Body of pancreas (tissue), 4 donors: ENCODE results near the gene PPP2R5C. TPM values are rescaled to one million over a fixed set of nuclear protein-coding genes. Genes with fewer than 3 reads are reported as not detected.

Experiments used
- ATAC-seq: fragments of 150-250 bp; one replicate; pipeline ENCODE4 v1.9.1; 2016
- DNase-seq, 4 donors: peaks; one replicate each; pipeline ENCODE4 v3.0.0-alpha.2; 2019
- H3K27ac ChIP-seq, 4 donors: fragments of 200-600 bp; sonication (generic); 1 replicate in 3 of 4; 2 replicates in 1 of 4; pipeline versions ENCODE4 v1.5.1 to v1.6.1; 2016 to 2019; ENCODE audit warnings: mild to moderate bottlenecking in 1 of 4, mixed read lengths in 1 of 4, moderate library complexity in 1 of 4
- H3K27me3 ChIP-seq, 2 donors: fragments of 200-600 bp; sonication (generic); one replicate each; pipeline ENCODE4 v1.6.0; 2016; ENCODE audit warnings: mild to moderate bottlenecking in 1 of 2
- H3K36me3 ChIP-seq, 2 donors: fragments of 200-600 bp; sonication (generic); replicated peaks in 1 of 2; 2 replicates each; pipeline ENCODE4 v1.5.1; 2016; ENCODE audit warnings: low read depth in 2 of 2; ENCODE audit not compliant: insufficient read depth in 1 of 2
- H3K4me1 ChIP-seq: fragments of 200-600 bp; sonication (generic); one replicate; pipeline ENCODE4 v1.6.0; 2016
- H3K4me3 ChIP-seq, 2 donors: fragments of 200-600 bp; sonication (generic); 1 replicate in 1 of 2; 2 replicates in 1 of 2; pipeline ENCODE4 v1.5.1; 2016 to 2019
- H3K9me3 ChIP-seq, 3 donors: fragments of 200-600 bp; sonication (generic); 1 replicate in 2 of 3; 2 replicates in 1 of 3; pipeline ENCODE4 v1.5.1; 2016
- CTCF ChIP-seq, 7 experiments: fragments of 450-650 bp in 4 of 7; fragments of 200-600 bp in 3 of 7; sonication (generic) in 3 of 7; IDR thresholded peaks; one replicate each; pipeline ENCODE4 v1.5.1; 2016 to 2019; ENCODE audit warnings: antibody characterized with exemption in 7 of 7
- POLR2A ChIP-seq, 3 donors: fragments of 450-650 bp; IDR thresholded peaks; one replicate each; pipeline ENCODE4 v1.6.1; 2016; ENCODE audit warnings: antibody characterized with exemption in 3 of 3, mild to moderate bottlenecking in 2 of 3
- WGBS, 2 donors: methylation state at CpG; one replicate each; pipeline ENCODE4 v1.1.5; 2017; 5-methylcytosine and 5-hydroxymethylcytosine counted together
- intact Hi-C: fragments of 100-400 bp; cut with DNase I; formaldehyde crosslinking; loops from one replicate; pipeline ENCODE4 v1.15.1; 2023
- total RNA-seq, 2 donors: library from RNA; depleted of rRNA; stranded (reverse); fragments of >200 nt; gene quantifications; one replicate each; pipeline ENCODE4 v1.1.0, GENCODE V29; 2016

PPP2R5C gene
- total RNA-seq, 2 donors from 2014 or later, result 59.0 to 77.6 TPM

DNA sequence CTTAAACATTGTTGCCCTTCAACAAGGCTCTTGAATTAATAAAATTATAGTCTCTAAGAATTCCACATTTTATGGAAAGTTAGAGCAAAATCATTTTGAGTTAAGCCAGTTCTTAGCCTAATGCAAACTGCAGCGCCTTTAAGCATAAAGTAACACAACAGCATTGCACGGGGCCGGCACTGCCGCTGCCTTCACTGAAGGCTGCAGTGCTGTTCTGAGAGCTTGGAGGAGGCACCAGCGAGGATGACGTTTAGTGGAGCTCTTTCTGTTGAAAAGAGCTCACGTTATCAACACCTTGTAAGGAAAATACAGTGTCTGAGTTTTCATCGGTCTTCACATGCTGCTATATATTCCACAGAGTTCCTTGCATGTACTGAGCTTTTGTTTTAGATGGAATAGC is 164.6 kb downstream of the PPP2R5C start:
- 94% methylated on average over 8 of the region's 8 CpGs for WGBS, 2 donors
- peaks cover 4 to 7% of the 10 kb centered on the region in 2 donors for H3K36me3 ChIP-seq
- no peak overlapping the region for H3K27ac ChIP-seq
- H3K27me3 ChIP-seq, result no peaks in the 10 kb centered on the region
- no peak for DNase-seq
- TF ChIP-seq POLR2A (IDR thresholded peaks at IDR 0.05) (no peak), CTCF (IDR thresholded peaks at IDR 0.05) (no peak)
- no peak for ATAC-seq
- H3K4me1 ChIP-seq, result no peaks in the 10 kb centered on the region
- H3K9me3 ChIP-seq, result no peaks in the 10 kb centered on the region
- intact Hi-C loops, result no loop called here
- H3K4me3 ChIP-seq, result no peak overlapping the region

GRCh38 chr14:101926620-101927019 is 165.1 kb downstream of the PPP2R5C start:
- no peak for TF ChIP-seq CTCF (IDR thresholded peaks at IDR 0.05)
- TF ChIP-seq POLR2A (IDR thresholded peaks at IDR 0.05), result no peak
- ATAC-seq, result no peak

GRCh38 chr14:101927859-101928258 is 166.3 kb downstream of the PPP2R5C start:
- WGBS, 2 donors, result 60 to 76% methylated on average over 10 of the region's 10 CpGs
- Histone ChIP-seq H3K4me1 (no peaks in the 10 kb centered on the region), H3K36me3 (peaks cover 4 to 7% of the 10 kb centered on the region in 2 donors), H3K4me3 (no peak overlapping the region), H3K27ac (no peak overlapping the region), H3K9me3 (no peaks in the 10 kb centered on the region), H3K27me3 (no peaks in the 10 kb centered on the region)
- intact Hi-C loops, result no loop called here
- ATAC-seq (peak; percentile 63), DNase-seq (peak; percentile 38 to 82 (median 60))
- TF ChIP-seq CTCF (IDR thresholded peaks at IDR 0.05) (no peak), POLR2A (IDR thresholded peaks at IDR 0.05) (no peak)

More at GRCh38 chr14:101926620-101927019, 165.1 kb downstream of the PPP2R5C start:
- Histone ChIP-seq H3K4me3 (no peak overlapping the region), H3K27me3 (no peaks in the 10 kb centered on the region), H3K27ac (no peak overlapping the region), H3K4me1 (no peaks in the 10 kb centered on the region), H3K36me3 (peaks cover 4 to 7% of the 10 kb centered on the region in 2 donors), H3K9me3 (no peaks in the 10 kb centered on the region)
- WGBS, 2 donors, result 78 to 86% methylated on average over 5 of the region's 5 CpGs
- DNase-seq, result no peak
- intact Hi-C loops, result no loop called here

- 89 to 93% methylated on average over 24 of the region's 24 CpGs for WGBS, 2 donors
Measured at GRCh38 chr14:101928415-101928841, 166.9 kb downstream of the PPP2R5C start.

More at GRCh38 chr14:101928415-101928841, 166.9 kb downstream of the PPP2R5C start:
- Histone ChIP-seq H3K27me3 (no peaks in the 10 kb centered on the region), H3K9me3 (no peaks in the 10 kb centered on the region), H3K4me3 (no peak overlapping the region), H3K36me3 (peaks cover 4 to 7% of the 10 kb centered on the region in 2 donors), H3K27ac (no peak overlapping the region), H3K4me1 (no peaks in the 10 kb centered on the region)
- TF ChIP-seq POLR2A (IDR thresholded peaks at IDR 0.05) (no peak), CTCF (IDR thresholded peaks at IDR 0.05) (no peak)
- ATAC-seq (no peak), DNase-seq (no peak)
- intact Hi-C loops, result no loop called here
